Skeletal muscle satellite cell (primary cell): Measurements from ENCODE around the gene XYLB.

Experiments
- H3K27me3 ChIP-seq: 2 replicates; pipeline ENCODE4 v1.7.0; 2013; ENCODE audit warnings: low read length; ENCODE audit not compliant: control insufficient read depth, insufficient read depth
- H3K36me3 ChIP-seq: 2 replicates; pipeline ENCODE4 v1.7.0; 2013; ENCODE audit warnings: mild to moderate bottlenecking, control low read depth, low read length; ENCODE audit not compliant: insufficient read depth
- H3K4me1 ChIP-seq: 2 replicates; pipeline ENCODE4 v1.7.0; 2013; ENCODE audit warnings: low read length; ENCODE audit not compliant: control insufficient read depth, insufficient read depth
- H3K4me2 ChIP-seq: 2 replicates; pipeline ENCODE4 v1.7.0; 2013; ENCODE audit warnings: mild to moderate bottlenecking, low read length
- H3K4me3 ChIP-seq: 2 replicates; pipeline ENCODE4 v1.7.0; 2013; ENCODE audit warnings: low read length
- H3K9ac ChIP-seq: 2 replicates; pipeline ENCODE4 v1.7.0; 2013; ENCODE audit warnings: mild to moderate bottlenecking, low read depth, low read length, moderate library complexity
- H3K9me3 ChIP-seq: replicated peaks from 2 replicates; pipeline ENCODE4 v1.7.0; 2013; ENCODE audit warnings: mild to moderate bottlenecking, control low read depth, low read length

XYLB gene

DNA sequence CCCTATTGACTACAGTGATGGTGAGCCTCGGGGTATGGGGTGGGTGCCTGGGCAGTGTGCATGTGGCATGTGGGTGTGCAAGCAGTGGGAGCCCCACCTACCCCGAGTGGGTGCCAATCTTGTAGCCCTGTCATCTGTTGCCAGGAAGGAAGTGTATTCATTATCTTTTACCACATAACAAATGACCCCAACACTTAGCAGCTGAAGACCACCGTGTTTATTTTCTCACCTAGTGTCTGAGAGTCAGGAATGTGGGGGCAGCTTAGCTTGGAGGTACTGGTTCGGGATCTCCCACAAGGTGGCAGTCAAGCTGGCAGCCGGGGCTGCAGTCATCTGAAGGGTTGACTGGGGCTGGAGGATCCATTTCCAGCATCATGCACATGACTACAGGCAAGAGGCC is 21.7 kb downstream of the XYLB start:
- Histone ChIP-seq H3K4me3 (no peak overlapping the region), H3K4me2 (no peak overlapping the region), H3K27me3 (no peaks in the 10 kb centered on the region), H3K4me1 (no peaks in the 10 kb centered on the region), H3K36me3 (peaks cover 31% of the 10 kb centered on the region), H3K9ac (no peak overlapping the region), H3K9me3 (no peaks in the 10 kb centered on the region)

DNA sequence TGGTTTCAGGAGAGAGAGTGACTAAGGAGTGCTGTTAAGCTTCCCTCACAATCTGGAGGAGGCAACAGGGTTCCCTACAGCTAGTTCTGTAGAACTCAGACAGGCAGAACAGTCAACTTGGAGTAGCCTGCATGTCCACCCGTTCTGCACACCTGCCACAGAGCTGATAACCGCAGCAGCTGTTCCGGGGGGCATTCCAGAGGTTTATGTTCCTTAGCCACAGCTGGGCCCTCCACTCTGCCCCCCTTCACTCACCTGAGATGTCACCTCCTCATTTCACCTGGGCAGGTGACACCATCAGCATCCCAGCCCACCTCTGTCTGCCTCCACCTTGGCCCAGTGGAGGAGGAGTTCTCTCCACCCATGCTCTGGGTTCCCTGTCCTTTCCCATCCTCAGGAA is 22.6 kb downstream of the XYLB start:
- H3K9me3 ChIP-seq: no peaks in the 10 kb centered on the region
- no peak overlapping the region for H3K4me2 ChIP-seq
- H3K4me1 ChIP-seq: no peaks in the 10 kb centered on the region
- no peaks in the 10 kb centered on the region for H3K27me3 ChIP-seq
- H3K9ac ChIP-seq: no peak overlapping the region
- H3K4me3 ChIP-seq: no peak overlapping the region
- peaks cover 34% of the 10 kb centered on the region for H3K36me3 ChIP-seq

DNA sequence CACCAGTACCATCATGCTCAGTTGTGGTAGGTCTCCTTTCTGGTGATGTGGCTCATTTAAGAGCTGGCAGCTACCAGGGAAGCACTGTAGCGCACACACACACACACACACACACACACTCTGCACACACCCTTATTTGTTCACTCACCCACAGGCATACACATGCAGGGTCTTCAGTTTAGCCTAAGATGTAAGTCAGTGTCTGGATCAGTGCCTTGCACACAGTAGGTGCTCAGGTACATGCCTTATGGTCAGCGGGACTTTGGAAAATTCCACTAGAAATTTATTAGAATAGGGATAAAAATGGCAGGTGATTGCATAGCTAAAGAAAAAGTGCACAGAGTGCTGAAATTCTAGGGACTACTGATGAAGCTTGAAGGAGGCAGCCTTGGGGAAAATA is 23.6 kb downstream of the XYLB start:
- Histone ChIP-seq H3K4me1 (no peaks in the 10 kb centered on the region), H3K9me3 (no peaks in the 10 kb centered on the region), H3K9ac (no peak overlapping the region), H3K36me3 (peaks cover 33% of the 10 kb centered on the region), H3K4me3 (no peak overlapping the region), H3K4me2 (no peak overlapping the region), H3K27me3 (no peaks in the 10 kb centered on the region)

DNA sequence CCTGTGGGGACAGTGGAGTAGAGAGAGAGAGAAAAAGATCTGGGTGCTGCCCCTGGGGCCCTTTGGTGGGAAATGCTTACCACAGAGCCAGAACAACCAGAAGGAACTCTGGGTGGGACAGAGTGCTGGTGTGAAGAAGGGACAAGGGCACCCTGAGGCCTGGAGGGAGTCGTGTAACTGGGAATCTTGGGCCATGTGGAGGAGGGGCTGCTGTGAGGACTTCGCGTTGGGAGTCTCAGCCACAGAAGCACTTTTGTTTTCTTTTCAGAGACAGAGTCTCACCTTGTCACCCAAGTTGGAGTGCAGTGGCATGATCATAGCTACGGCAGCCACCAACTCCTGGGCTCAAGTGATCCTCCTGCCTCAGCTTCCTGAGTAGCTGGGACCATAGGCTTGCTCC is 24.3 kb downstream of the XYLB start:
- H3K9ac ChIP-seq: no peak overlapping the region
- H3K4me1 ChIP-seq: no peaks in the 10 kb centered on the region
- H3K36me3 ChIP-seq: peaks cover 34% of the 10 kb centered on the region
- no peaks in the 10 kb centered on the region for H3K27me3 ChIP-seq
- H3K4me3 ChIP-seq: no peak overlapping the region
- no peak overlapping the region for H3K4me2 ChIP-seq
- H3K9me3 ChIP-seq: no peaks in the 10 kb centered on the region

DNA sequence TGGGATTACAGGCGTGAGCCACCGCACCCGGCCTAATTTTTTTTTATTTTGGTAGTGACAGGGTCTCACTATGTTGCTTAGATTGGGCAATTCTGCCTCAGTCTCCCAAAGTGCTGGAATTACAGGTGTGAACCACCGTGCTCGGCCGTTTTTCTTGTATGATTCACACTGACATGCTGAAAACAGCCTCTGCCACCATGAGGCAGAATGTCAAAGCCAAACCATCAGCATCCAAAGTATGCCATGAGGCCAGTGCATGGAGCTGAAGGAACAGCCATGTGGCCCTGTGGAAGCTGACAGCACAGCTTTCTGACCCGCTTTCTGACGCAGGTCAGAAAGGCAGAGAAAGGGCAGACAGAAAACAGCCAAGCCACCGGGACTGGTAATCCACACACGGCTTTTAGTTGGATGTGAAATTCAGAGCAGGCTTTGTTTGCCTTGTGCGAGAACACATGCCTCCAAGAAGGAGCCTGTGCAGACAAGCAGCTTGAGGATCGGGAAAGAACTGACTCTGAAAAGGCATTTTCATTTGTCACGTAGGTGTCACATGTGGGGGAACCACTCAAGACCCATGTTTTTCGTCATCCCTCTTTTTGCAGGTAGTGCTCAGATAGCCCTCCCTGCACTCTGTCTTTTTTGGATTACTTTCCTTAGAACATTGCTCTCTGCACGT is 25.1 kb downstream of the XYLB start:
- peaks cover 38% of the 10 kb centered on the region for H3K36me3 ChIP-seq
- no peaks in the 10 kb centered on the region for H3K27me3 ChIP-seq
- H3K4me3 ChIP-seq: no peak overlapping the region
- H3K9me3 ChIP-seq: no peaks in the 10 kb centered on the region
- H3K9ac ChIP-seq: no peak overlapping the region
- H3K4me1 ChIP-seq: no peaks in the 10 kb centered on the region
- no peak overlapping the region for H3K4me2 ChIP-seq

DNA sequence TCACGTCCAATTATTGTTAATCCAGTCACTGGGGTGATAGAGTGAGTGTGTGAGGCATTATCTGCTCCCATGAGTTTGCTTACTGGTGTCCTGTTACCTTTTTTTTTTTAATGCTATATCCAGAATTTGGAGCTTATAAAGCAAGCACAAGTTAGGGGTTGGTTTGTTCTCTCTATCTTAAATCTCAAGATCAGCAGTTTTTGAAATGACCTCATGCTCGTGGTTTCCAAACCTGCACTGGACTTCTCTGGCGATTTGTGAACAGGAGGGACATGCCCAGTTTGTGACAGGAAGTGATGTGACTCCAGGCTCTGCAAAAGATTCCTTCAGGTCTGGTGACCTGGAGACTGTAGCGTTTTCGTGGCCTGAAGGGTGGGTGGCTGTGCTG is 25.6 kb downstream of the XYLB start:
- Histone ChIP-seq H3K9ac (no peak overlapping the region), H3K4me2 (no peak overlapping the region), H3K4me1 (no peaks in the 10 kb centered on the region), H3K36me3 (peaks cover 43% of the 10 kb centered on the region), H3K4me3 (no peak overlapping the region), H3K9me3 (no peaks in the 10 kb centered on the region), H3K27me3 (no peaks in the 10 kb centered on the region)

DNA sequence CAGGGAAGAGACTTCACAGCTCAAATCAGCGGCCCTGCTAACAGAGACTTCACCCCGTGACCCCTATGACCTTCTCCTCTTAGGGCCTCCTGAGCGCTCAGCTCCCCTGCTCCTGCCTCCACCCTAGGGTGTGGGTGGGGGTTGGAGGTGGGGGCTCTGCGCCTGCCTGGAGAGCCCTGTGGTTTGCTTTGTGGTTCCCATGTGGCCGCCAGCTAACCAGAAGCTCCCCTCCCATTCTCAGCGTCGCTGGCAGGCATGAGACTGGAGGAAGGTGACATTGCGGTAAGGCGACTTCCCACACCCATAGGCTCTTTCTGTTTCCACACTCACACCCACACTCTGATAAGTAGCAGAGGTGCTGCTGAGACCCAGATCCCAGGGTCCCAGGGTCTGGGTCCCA is 27.6 kb downstream of the XYLB start:
- Histone ChIP-seq H3K4me3 (no peak overlapping the region), H3K4me2 (no peak overlapping the region), H3K9me3 (no peaks in the 10 kb centered on the region), H3K36me3 (peaks cover 44% of the 10 kb centered on the region), H3K9ac (no peak overlapping the region), H3K27me3 (no peaks in the 10 kb centered on the region), H3K4me1 (no peaks in the 10 kb centered on the region)

DNA sequence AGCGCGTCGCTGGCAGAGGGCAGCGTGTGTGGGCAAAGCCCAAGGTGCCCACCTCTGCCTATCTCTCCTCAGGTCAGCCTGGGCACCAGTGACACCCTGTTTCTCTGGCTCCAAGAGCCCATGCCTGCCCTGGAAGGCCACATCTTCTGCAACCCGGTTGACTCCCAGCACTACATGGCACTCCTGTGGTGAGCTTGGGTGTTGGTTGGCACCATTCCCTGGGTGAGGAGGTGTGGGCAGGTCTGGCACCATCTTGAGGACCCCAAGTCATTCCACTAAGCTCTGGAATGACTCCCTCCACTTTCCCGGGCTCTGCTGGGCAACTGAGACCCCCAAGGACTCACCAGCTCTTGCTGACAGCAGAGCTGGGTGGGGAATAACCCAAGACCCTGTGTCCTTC is 28.5 kb downstream of the XYLB start:
- Histone ChIP-seq H3K4me1 (no peaks in the 10 kb centered on the region), H3K36me3 (peaks cover 46% of the 10 kb centered on the region), H3K4me3 (no peak overlapping the region), H3K27me3 (no peaks in the 10 kb centered on the region), H3K9me3 (no peaks in the 10 kb centered on the region), H3K4me2 (no peak overlapping the region), H3K9ac (no peak overlapping the region)

DNA sequence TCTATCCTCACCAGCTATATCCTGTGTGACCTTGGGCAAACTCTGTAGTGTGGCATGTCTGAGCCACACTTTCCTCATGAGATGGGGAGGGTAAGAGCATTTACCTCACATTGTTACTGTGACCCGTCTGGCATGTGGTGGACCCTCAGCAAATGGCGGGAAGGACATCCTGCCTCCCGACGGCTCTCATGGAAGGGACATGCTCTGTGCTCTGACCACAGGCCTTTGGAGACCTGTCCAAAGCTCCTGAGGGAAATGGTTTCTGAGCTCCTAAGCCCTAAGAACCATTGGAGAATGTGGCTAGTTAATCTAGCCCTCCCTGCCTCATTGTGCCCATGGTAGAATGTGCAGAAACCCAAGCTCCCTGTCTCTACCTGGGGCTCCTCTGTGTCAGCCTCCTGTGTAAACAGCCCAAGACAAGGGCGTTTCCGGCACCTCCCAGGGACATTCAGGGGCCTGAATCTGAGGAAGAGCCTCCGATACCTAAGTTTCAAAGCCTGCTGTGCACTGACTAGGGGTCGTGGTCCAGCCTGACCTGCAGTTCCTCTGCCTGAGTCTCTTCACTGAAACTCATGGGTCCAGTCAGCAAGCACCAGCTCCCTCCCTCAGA is 29.0 kb downstream of the XYLB start:
- H3K27me3 ChIP-seq: no peaks in the 10 kb centered on the region
- no peak overlapping the region for H3K4me2 ChIP-seq
- H3K4me1 ChIP-seq: no peaks in the 10 kb centered on the region
- no peak overlapping the region for H3K4me3 ChIP-seq
- H3K9ac ChIP-seq: no peak overlapping the region
- H3K36me3 ChIP-seq: peaks cover 42% of the 10 kb centered on the region
- H3K9me3 ChIP-seq: no peaks in the 10 kb centered on the region

DNA sequence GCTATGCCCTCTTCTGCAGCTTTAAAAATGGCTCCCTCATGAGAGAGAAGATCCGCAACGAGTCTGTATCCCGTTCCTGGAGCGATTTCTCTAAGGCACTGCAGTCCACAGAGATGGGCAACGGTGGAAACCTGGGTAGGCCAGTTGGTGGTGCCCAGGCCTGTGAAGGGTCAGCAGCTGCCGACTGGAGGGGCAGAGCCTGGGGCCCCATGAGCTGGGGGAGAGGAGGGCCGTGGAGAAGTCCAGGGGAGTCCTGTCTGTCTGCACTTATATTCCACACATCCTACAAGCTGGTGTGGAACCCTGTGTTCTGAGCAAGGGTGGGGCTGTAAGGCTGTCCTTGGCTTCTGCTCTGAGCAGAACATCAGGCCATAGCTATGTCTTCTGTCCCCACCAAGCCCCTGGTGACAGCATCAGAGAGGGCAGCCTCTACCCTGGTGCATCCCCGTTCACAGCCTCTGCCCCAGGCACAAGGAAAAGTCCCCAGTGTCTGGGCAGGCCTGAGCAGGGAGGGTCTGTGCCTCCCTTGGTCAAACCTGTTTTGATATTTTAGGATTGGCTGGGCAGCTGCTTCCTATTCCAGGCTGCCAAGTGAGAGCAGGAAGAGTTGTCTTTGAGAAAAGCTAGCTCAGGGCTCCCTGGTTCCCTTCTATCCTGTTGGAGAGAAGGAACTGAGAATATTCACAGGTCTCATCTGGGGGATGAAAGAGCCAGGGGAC is 29.7 kb downstream of the XYLB start:
- no peak overlapping the region for H3K9ac ChIP-seq
- no peak overlapping the region for H3K4me3 ChIP-seq
- no peaks in the 10 kb centered on the region for H3K9me3 ChIP-seq
- H3K4me2 ChIP-seq: no peak overlapping the region
- no peaks in the 10 kb centered on the region for H3K4me1 ChIP-seq
- peaks cover 42% of the 10 kb centered on the region for H3K36me3 ChIP-seq
- no peaks in the 10 kb centered on the region for H3K27me3 ChIP-seq

DNA sequence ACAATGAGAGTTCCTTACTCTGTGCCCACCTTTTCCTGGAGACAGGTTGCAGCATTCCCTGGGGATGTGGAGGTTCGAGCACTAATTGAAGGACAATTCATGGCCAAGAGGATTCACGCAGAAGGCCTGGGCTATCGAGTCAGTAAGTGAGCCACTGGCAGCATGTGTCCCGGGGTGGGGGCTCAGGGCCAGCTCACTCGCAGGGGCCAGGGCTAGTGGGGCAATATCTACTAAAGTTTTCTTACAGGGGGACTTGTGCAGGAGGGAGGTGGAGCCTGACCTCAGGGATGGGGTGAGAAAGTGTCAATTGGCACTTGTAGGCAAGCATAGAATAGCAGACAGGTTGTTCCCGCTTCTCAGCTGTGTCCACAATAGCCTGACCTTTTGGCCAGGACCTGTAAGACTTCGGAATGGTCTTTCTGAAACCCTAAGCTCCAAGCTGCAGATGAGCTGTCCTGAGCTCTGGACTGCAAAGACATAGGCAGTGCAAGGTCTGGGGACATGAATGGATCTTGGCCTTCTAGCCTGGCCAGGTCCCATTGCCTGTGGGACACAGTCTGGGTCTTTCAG is 32.7 kb downstream of the XYLB start:
- Histone ChIP-seq H3K36me3 (peaks cover 23% of the 10 kb centered on the region), H3K4me3 (no peak overlapping the region), H3K9me3 (no peaks in the 10 kb centered on the region), H3K4me2 (no peak overlapping the region), H3K27me3 (no peaks in the 10 kb centered on the region), H3K4me1 (no peaks in the 10 kb centered on the region), H3K9ac (no peak overlapping the region)
